ENCODE results near the gene SETD4.

DNA sequence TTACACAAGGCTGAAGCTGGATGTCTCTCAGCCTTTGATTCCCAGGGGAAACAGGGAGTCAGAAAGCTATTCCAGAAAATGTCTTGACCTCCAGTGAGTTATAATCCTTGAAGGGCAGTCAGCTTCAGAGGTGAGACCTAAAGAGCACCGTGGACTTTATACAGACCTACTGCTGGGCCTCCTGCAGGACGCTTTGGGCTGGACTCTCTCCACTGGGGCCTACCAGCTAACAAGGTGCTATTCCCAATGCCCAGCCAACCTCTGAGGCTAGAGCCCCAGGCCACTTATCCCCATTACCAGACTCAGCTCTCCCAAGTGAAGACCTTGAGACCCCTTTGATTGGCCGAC, 6.6 kb downstream of the SETD4 start:
- TF ChIP-seq ZBTB33 (IDR thresholded peaks at IDR 0.05), result no peak
- TF ChIP-seq, protein P1, sequence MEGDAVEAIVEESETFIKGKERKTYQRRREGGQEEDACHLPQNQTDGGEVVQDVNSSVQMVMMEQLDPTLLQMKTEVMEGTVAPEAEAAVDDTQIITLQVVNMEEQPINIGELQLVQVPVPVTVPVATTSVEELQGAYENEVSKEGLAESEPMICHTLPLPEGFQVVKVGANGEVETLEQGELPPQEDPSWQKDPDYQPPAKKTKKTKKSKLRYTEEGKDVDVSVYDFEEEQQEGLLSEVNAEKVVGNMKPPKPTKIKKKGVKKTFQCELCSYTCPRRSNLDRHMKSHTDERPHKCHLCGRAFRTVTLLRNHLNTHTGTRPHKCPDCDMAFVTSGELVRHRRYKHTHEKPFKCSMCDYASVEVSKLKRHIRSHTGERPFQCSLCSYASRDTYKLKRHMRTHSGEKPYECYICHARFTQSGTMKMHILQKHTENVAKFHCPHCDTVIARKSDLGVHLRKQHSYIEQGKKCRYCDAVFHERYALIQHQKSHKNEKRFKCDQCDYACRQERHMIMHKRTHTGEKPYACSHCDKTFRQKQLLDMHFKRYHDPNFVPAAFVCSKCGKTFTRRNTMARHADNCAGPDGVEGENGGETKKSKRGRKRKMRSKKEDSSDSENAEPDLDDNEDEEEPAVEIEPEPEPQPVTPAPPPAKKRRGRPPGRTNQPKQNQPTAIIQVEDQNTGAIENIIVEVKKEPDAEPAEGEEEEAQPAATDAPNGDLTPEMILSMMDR (IDR thresholded peaks at IDR 0.05; ENCODE audit: low read depth, low read length, missing input control), result no peak
- no peak for TF ChIP-seq JUND (IDR thresholded peaks at IDR 0.05)
- TF ChIP-seq YY1 (IDR thresholded peaks at IDR 0.05), result no peak
- TF ChIP-seq TAF1 (conservative IDR thresholded peaks at IDR 0.05), result no peak
- no peak for TF ChIP-seq MAX (IDR thresholded peaks at IDR 0.05)
- TF ChIP-seq, protein P2, sequence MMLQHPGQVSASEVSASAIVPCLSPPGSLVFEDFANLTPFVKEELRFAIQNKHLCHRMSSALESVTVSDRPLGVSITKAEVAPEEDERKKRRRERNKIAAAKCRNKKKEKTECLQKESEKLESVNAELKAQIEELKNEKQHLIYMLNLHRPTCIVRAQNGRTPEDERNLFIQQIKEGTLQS (IDR thresholded peaks at IDR 0.05), result no peak
- no peak for TF ChIP-seq SP1 (IDR thresholded peaks at IDR 0.05)
- TF ChIP-seq RAD21 (IDR thresholded peaks at IDR 0.05), result no peak
- no peak for TF ChIP-seq REST (IDR thresholded peaks at IDR 0.05)
- TF ChIP-seq EGR1 (IDR thresholded peaks at IDR 0.05; ENCODE audit: low read depth in 2 of 2), result no peak
- no peak for TF ChIP-seq GABPA (IDR thresholded peaks at IDR 0.05 in 1 of 2, conservative IDR thresholded peaks at IDR 0.05 in 1 of 2)

Measured in liver (tissue), 3 donors.